Measurements from ENCODE around the gene TMEM106B. TPM values are rescaled to one million over a fixed set of nuclear protein-coding genes. Genes with fewer than 3 reads are reported as not detected.
A peak's percentile ranks its signal among the peaks of the same experiment; 100 is the strongest.

TMEM106B gene
- total RNA-seq, 1 experiment from 2014 or later = 33.1 TPM

DNA sequence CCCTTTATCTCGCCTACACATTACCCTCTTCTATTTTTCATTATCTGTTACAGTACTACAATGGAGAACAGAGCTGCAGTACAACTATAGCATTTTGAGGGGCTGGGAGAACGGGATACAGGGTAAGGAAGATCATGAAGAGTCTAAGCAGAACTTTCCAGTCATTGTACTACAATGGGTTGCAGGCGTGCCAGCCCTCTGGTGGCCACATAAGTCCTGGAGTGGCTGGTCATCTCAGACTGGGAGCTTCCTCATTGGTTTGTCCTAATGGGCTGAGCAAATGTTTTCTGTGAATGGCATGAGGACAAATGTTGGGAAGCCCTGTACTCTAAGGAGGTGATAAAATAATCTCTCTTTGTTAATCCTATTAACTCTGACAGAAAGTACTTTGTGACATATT is 33.0 kb downstream of the TMEM106B start:
- Histone ChIP-seq H3K9ac (ENCODE audit: low read length) (no peak overlapping the region), H3K4me1 (ENCODE audit: control insufficient read depth in 1 of 2, insufficient read depth in 2 of 2, low read length in 2 of 2) (no peaks in the 10 kb centered on the region), H3K9me3 (ENCODE audit: control insufficient read depth in 1 of 2, insufficient read depth in 1 of 2, low read depth in 1 of 2, low read length in 2 of 2) (no peaks in the 10 kb centered on the region), H3K4me2 (ENCODE audit: low read length) (no peak overlapping the region), H3K9me2 (ENCODE audit: insufficient read depth) (no peaks in the 10 kb centered on the region), H3K27ac (ENCODE audit: low read depth, low read length) (no peak overlapping the region), H3K4me3 (replicated peaks in 1 of 2; ENCODE audit: low read depth in 1 of 2, low read length in 2 of 2) (no peak overlapping the region), H2AFZ (ENCODE audit: low read depth, low read length, poor library complexity, severe bottlenecking) (no peak overlapping the region), H3K79me2 (ENCODE audit: insufficient read depth, low read length) (no peaks in the 10 kb centered on the region), H3K27me3 (ENCODE audit: insufficient read depth, low read length) (no peaks in the 10 kb centered on the region), H3K36me3 (ENCODE audit: control insufficient read depth in 1 of 2, insufficient read depth in 2 of 2, low read length in 2 of 2) (no peaks in the 10 kb centered on the region), H4K20me1 (ENCODE audit: insufficient read depth) (no peaks in the 10 kb centered on the region)
- ATAC-seq = peak; percentile 96
- ChIA-PET RAD21 (ENCODE audit: low non-redundant PET in 1 of 2, low total read pairs in 2 of 2, uncharacterized antibody in 2 of 2, unreplicated experiment in 2 of 2) (no interaction called here), POLR2A (no interaction called here), CTCF (interaction anchor here (1.0 to 1.8 kb wide), 3 partner anchors 11 to 78 kb away, joined by 3 to 6 read pairs (median 3); partner anchors contain the start of gene TMEM106B)
- TF ChIP-seq SRF (IDR thresholded peaks at IDR 0.05; ENCODE audit: low read depth) (no peak), POLR2A (IDR thresholded peaks at IDR 0.05; ENCODE audit: borderline replicate concordance, extremely low read depth, insufficient read depth, insufficient read length) (no peak), RAD21 (IDR thresholded peaks at IDR 0.05; ENCODE audit: low read depth) (peak; percentile 47)
- TF ChIP-seq, protein P1, sequence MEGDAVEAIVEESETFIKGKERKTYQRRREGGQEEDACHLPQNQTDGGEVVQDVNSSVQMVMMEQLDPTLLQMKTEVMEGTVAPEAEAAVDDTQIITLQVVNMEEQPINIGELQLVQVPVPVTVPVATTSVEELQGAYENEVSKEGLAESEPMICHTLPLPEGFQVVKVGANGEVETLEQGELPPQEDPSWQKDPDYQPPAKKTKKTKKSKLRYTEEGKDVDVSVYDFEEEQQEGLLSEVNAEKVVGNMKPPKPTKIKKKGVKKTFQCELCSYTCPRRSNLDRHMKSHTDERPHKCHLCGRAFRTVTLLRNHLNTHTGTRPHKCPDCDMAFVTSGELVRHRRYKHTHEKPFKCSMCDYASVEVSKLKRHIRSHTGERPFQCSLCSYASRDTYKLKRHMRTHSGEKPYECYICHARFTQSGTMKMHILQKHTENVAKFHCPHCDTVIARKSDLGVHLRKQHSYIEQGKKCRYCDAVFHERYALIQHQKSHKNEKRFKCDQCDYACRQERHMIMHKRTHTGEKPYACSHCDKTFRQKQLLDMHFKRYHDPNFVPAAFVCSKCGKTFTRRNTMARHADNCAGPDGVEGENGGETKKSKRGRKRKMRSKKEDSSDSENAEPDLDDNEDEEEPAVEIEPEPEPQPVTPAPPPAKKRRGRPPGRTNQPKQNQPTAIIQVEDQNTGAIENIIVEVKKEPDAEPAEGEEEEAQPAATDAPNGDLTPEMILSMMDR (IDR thresholded peaks at IDR 0.05 in 2 of 3, conservative IDR thresholded peaks at IDR 0.05 in 1 of 3; ENCODE audit: borderline replicate concordance in 1 of 3, insufficient read depth in 1 of 3, low read depth in 2 of 3, low read length in 2 of 3) = peak; percentile 14 to 65 (median 59); a peak in 4 of 6 replicates
- intact Hi-C loops (cut with micrococcal nuclease) = no loop called here
- BruUV-seq (replicated peaks) = no TSS peak
- DNase-seq (ENCODE audit: low read depth, low spot score) = peak; percentile 23

DNA sequence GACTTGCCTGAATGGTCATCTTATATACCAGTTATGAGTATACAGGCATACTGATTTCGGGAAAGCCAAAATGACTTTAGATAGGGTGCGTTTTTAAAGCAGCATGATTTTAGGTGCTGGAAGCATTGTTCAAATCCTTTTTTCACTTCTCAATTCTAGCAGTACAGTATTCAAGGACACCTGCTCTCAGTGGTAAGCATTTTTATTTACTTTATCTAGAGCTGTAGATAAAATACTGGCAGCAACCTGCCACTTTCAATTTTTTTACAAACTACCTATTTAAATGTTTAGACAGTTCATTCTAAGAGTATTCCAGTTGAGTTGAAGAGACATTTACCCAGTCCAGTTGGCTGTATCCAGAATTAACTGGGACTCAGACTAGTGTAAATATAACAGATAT is 33.6 kb downstream of the TMEM106B start:
- no peak overlapping the region for H3K4me3 ChIP-seq (replicated peaks in 1 of 2; ENCODE audit: low read depth in 1 of 2, low read length in 2 of 2)
- ChIA-PET CTCF (interaction anchor here (1.0 to 1.8 kb wide), 3 partner anchors 12 to 78 kb away, joined by 3 to 6 read pairs (median 3); partner anchors contain the start of gene TMEM106B), POLR2A (no interaction called here), RAD21 (ENCODE audit: low non-redundant PET in 1 of 2, low total read pairs in 2 of 2, uncharacterized antibody in 2 of 2, unreplicated experiment in 2 of 2) (no interaction called here)
- DNase-seq (ENCODE audit: low read depth, low spot score) (no peak), ATAC-seq (no peak)
- H3K36me3 ChIP-seq (ENCODE audit: control insufficient read depth in 1 of 2, insufficient read depth in 2 of 2, low read length in 2 of 2) = no peaks in the 10 kb centered on the region
- no peaks in the 10 kb centered on the region for H3K27me3 ChIP-seq (ENCODE audit: insufficient read depth, low read length)
- H3K4me1 ChIP-seq (ENCODE audit: control insufficient read depth in 1 of 2, insufficient read depth in 2 of 2, low read length in 2 of 2) = no peaks in the 10 kb centered on the region
- H3K4me2 ChIP-seq (ENCODE audit: low read length) = no peak overlapping the region
- H3K27ac ChIP-seq (ENCODE audit: low read depth, low read length) = no peak overlapping the region
- intact Hi-C loops (cut with micrococcal nuclease) = no loop called here
- BruUV-seq (replicated peaks) = no TSS peak
- H3K79me2 ChIP-seq (ENCODE audit: insufficient read depth, low read length) = no peaks in the 10 kb centered on the region
- no peak overlapping the region for H2AFZ ChIP-seq (ENCODE audit: low read depth, low read length, poor library complexity, severe bottlenecking)
- H3K9me2 ChIP-seq (ENCODE audit: insufficient read depth) = no peaks in the 10 kb centered on the region
- no peak overlapping the region for H3K9ac ChIP-seq (ENCODE audit: low read length)
- no peaks in the 10 kb centered on the region for H4K20me1 ChIP-seq (ENCODE audit: insufficient read depth)
- H3K9me3 ChIP-seq (ENCODE audit: control insufficient read depth in 1 of 2, insufficient read depth in 1 of 2, low read depth in 1 of 2, low read length in 2 of 2) = no peaks in the 10 kb centered on the region
- TF ChIP-seq, protein P2, sequence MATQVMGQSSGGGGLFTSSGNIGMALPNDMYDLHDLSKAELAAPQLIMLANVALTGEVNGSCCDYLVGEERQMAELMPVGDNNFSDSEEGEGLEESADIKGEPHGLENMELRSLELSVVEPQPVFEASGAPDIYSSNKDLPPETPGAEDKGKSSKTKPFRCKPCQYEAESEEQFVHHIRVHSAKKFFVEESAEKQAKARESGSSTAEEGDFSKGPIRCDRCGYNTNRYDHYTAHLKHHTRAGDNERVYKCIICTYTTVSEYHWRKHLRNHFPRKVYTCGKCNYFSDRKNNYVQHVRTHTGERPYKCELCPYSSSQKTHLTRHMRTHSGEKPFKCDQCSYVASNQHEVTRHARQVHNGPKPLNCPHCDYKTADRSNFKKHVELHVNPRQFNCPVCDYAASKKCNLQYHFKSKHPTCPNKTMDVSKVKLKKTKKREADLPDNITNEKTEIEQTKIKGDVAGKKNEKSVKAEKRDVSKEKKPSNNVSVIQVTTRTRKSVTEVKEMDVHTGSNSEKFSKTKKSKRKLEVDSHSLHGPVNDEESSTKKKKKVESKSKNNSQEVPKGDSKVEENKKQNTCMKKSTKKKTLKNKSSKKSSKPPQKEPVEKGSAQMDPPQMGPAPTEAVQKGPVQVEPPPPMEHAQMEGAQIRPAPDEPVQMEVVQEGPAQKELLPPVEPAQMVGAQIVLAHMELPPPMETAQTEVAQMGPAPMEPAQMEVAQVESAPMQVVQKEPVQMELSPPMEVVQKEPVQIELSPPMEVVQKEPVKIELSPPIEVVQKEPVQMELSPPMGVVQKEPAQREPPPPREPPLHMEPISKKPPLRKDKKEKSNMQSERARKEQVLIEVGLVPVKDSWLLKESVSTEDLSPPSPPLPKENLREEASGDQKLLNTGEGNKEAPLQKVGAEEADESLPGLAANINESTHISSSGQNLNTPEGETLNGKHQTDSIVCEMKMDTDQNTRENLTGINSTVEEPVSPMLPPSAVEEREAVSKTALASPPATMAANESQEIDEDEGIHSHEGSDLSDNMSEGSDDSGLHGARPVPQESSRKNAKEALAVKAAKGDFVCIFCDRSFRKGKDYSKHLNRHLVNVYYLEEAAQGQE (IDR thresholded peaks at IDR 0.05; ENCODE audit: low read depth) = no peak
- TF ChIP-seq ZFX (IDR thresholded peaks at IDR 0.05) (no peak), EZH2 (IDR thresholded peaks at IDR 0.05) (no peak), EGR1 (IDR thresholded peaks at IDR 0.05; ENCODE audit: low read depth) (no peak), CBX3 (IDR thresholded peaks at IDR 0.05; ENCODE audit: low read depth) (no peak), POLR2A (IDR thresholded peaks at IDR 0.05; ENCODE audit: borderline replicate concordance, extremely low read depth, insufficient read depth, insufficient read length) (no peak), CEBPB (IDR thresholded peaks at IDR 0.05; ENCODE audit: low read depth) (no peak), SP1 (IDR thresholded peaks at IDR 0.05; ENCODE audit: low read depth) (no peak), ELF1 (IDR thresholded peaks at IDR 0.05; ENCODE audit: borderline replicate concordance, low read depth) (no peak)
- TF ChIP-seq, protein P1 (IDR thresholded peaks at IDR 0.05 in 2 of 3, conservative IDR thresholded peaks at IDR 0.05 in 1 of 3; ENCODE audit: borderline replicate concordance in 1 of 3, insufficient read depth in 1 of 3, low read depth in 2 of 3, low read length in 2 of 3) = no peak
- TF ChIP-seq, protein P3, sequence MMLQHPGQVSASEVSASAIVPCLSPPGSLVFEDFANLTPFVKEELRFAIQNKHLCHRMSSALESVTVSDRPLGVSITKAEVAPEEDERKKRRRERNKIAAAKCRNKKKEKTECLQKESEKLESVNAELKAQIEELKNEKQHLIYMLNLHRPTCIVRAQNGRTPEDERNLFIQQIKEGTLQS (IDR thresholded peaks at IDR 0.05) = no peak

All from HCT116 (cell line).